ENCODE data around the gene MCHR1. TPM values are rescaled to one million over a fixed set of nuclear protein-coding genes. Genes with fewer than 3 reads are reported as not detected.

The MCHR1 gene
- 1 to 10 TPM in 1 of 2 donors, not detected in 1; 1.6 TPM for total RNA-seq
- polyA plus RNA-seq = not detected
- long read RNA-seq, donor 1 = 0 reads
- long read RNA-seq, donor 2 = 0 reads

GRCh38 chr22:40679249-40679963 lies at the start of gene MCHR1:
Gene MCHR1 (plus strand): TSS chr22:40679484. CDS start chr22:40679653, 169 bp downstream.
- no peak for DNase-seq
- 6 to 10% methylated on average over 21 of the region's 21 CpGs for WGBS, 2 donors
- intact Hi-C loops (cut with DNase I) = no loop called here
- ATAC-seq (ENCODE audit: low FRiP score) = no peak
- Histone ChIP-seq H3K27ac (ENCODE audit: low read depth in 1 of 2, low read length in 2 of 2) (no peak within 1 kb of the TSS), H3K9me3 (ENCODE audit: control insufficient read depth, low read length) (no peaks in the 10 kb centered on the region), H3K27me3 (ENCODE audit: control insufficient read depth in 1 of 2, insufficient read depth in 2 of 2, low read length in 1 of 2) (peaks cover 0 to 2% of the 10 kb centered on the region in 2 donors), H3K4me3 (ENCODE audit: low read length in 2 of 2) (no peak within 1 kb of the TSS), H3K36me3 (ENCODE audit: control insufficient read depth in 1 of 2, insufficient read depth in 2 of 2, low read length in 1 of 2) (no peaks in the 10 kb centered on the region), H3K4me1 (ENCODE audit: control insufficient read depth in 1 of 2, insufficient read depth in 2 of 2, low read length in 2 of 2) (no peaks in the 10 kb centered on the region)

- H3K36me3 ChIP-seq (ENCODE audit: control insufficient read depth in 1 of 2, insufficient read depth in 2 of 2, low read length in 1 of 2) = no peaks in the 10 kb centered on the region
- H3K27me3 ChIP-seq (ENCODE audit: control insufficient read depth in 1 of 2, insufficient read depth in 2 of 2, low read length in 1 of 2) = no peaks in the 10 kb centered on the region
- DNase-seq (no peak), ATAC-seq (ENCODE audit: low FRiP score) (no peak)
- 97 to 98% methylated on average over 2 of the region's 2 CpGs for WGBS, 2 donors
- intact Hi-C loops (cut with DNase I) = no loop called here
- peaks cover 0 to 1% of the 10 kb centered on the region in 2 donors for H3K4me1 ChIP-seq (ENCODE audit: control insufficient read depth in 1 of 2, insufficient read depth in 2 of 2, low read length in 2 of 2)
- no peaks in the 10 kb centered on the region for H3K9me3 ChIP-seq (ENCODE audit: control insufficient read depth, low read length)
- no peak overlapping the region for H3K4me3 ChIP-seq (ENCODE audit: low read length in 2 of 2)
- H3K27ac ChIP-seq (ENCODE audit: low read depth in 1 of 2, low read length in 2 of 2) = no peak overlapping the region
Measured at GRCh38 chr22:40631925-40632324, 47.4 kb upstream of the MCHR1 start.

GRCh38 chr22:40633036-40633435 lies 46.2 kb upstream of the MCHR1 start:
- H3K36me3 ChIP-seq (ENCODE audit: control insufficient read depth in 1 of 2, insufficient read depth in 2 of 2, low read length in 1 of 2) = no peaks in the 10 kb centered on the region
- H3K9me3 ChIP-seq (ENCODE audit: control insufficient read depth, low read length) = no peaks in the 10 kb centered on the region
- H3K4me3 ChIP-seq (ENCODE audit: low read length in 2 of 2) = no peak overlapping the region
- intact Hi-C loops (cut with DNase I) = no loop called here
- H3K27ac ChIP-seq (ENCODE audit: low read depth in 1 of 2, low read length in 2 of 2) = no peak overlapping the region
- ATAC-seq (ENCODE audit: low FRiP score) (no peak), DNase-seq (no peak)
- H3K4me1 ChIP-seq (ENCODE audit: control insufficient read depth in 1 of 2, insufficient read depth in 2 of 2, low read length in 2 of 2) = no peaks in the 10 kb centered on the region
- WGBS, 2 donors = 97% methylated on average over 3 of the region's 3 CpGs
- H3K27me3 ChIP-seq (ENCODE audit: control insufficient read depth in 1 of 2, insufficient read depth in 2 of 2, low read length in 1 of 2) = no peaks in the 10 kb centered on the region

GRCh38 chr22:40634119-40634903 lies 45.0 kb upstream of the MCHR1 start:
- no peaks in the 10 kb centered on the region for H3K9me3 ChIP-seq (ENCODE audit: control insufficient read depth, low read length)
- no peaks in the 10 kb centered on the region for H3K27me3 ChIP-seq (ENCODE audit: control insufficient read depth in 1 of 2, insufficient read depth in 2 of 2, low read length in 1 of 2)
- ATAC-seq (ENCODE audit: low FRiP score) (no peak), DNase-seq (no peak)
- peak overlapping the region; percentile 6 to 86 for H3K4me3 ChIP-seq (ENCODE audit: low read length in 2 of 2)
- 47 to 55% methylated on average over 11 of the region's 11 CpGs for WGBS, 2 donors
- intact Hi-C loops (cut with DNase I) = no loop called here
- no peak overlapping the region for H3K27ac ChIP-seq (ENCODE audit: low read depth in 1 of 2, low read length in 2 of 2)
- H3K36me3 ChIP-seq (ENCODE audit: control insufficient read depth in 1 of 2, insufficient read depth in 2 of 2, low read length in 1 of 2) = no peaks in the 10 kb centered on the region
- H3K4me1 ChIP-seq (ENCODE audit: control insufficient read depth in 1 of 2, insufficient read depth in 2 of 2, low read length in 2 of 2) = no peaks in the 10 kb centered on the region

- no peaks in the 10 kb centered on the region for H3K4me1 ChIP-seq (ENCODE audit: control insufficient read depth in 1 of 2, insufficient read depth in 2 of 2, low read length in 2 of 2)
- DNase-seq (peak in 1 of 2 donors; percentile 85), ATAC-seq (ENCODE audit: low FRiP score) (no peak)
- H3K27me3 ChIP-seq (ENCODE audit: control insufficient read depth in 1 of 2, insufficient read depth in 2 of 2, low read length in 1 of 2) = no peaks in the 10 kb centered on the region
- no peaks in the 10 kb centered on the region for H3K36me3 ChIP-seq (ENCODE audit: control insufficient read depth in 1 of 2, insufficient read depth in 2 of 2, low read length in 1 of 2)
- H3K9me3 ChIP-seq (ENCODE audit: control insufficient read depth, low read length) = no peaks in the 10 kb centered on the region
- H3K27ac ChIP-seq (ENCODE audit: low read depth in 1 of 2, low read length in 2 of 2) = peak overlapping the region in 1 of 2 donors; percentile 49
- peak overlapping the region; percentile 75 to 86 for H3K4me3 ChIP-seq (ENCODE audit: low read length in 2 of 2)
- intact Hi-C loops (cut with DNase I) = loop anchor here (5.0 kb wide), 4 partner anchors 33 to 1103 kb away; partner anchors contain the start of gene RPS19BP1 (in 1 of the 2)
- 1 to 4% methylated on average over 21 of the region's 21 CpGs for WGBS, 2 donors
Measured at GRCh38 chr22:40635043-40635939, 44.0 kb upstream of the MCHR1 start.

DNA sequence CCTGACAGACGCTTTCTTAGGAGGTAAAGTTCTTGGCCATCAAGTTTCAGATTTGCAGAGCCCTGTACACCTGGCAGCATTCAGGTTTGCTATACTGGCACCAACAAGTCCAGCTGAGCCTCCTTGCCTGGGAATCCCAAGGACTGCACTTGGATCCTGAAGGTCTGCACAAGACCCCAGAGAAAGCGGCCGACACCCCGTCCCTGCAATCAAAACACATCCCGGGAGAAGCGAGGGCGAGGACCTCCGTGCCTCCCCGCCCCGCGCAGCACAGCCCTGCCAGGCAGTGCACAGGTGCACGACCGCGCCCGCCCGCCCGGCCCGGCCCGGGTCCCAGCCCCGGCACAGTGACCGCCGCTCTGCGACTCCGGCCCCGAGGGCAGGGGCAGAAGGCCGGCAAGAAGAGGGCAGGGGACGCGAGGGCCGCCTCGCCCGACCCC lies 43.3 kb upstream of the MCHR1 start:
- Histone ChIP-seq H3K4me1 (ENCODE audit: control insufficient read depth in 1 of 2, insufficient read depth in 2 of 2, low read length in 2 of 2) (no peaks in the 10 kb centered on the region), H3K4me3 (ENCODE audit: low read length in 2 of 2) (peak overlapping the region; percentile 75 to 86), H3K27ac (ENCODE audit: low read depth in 1 of 2, low read length in 2 of 2) (peak overlapping the region; percentile 4 to 49), H3K27me3 (ENCODE audit: control insufficient read depth in 1 of 2, insufficient read depth in 2 of 2, low read length in 1 of 2) (no peaks in the 10 kb centered on the region), H3K36me3 (ENCODE audit: control insufficient read depth in 1 of 2, insufficient read depth in 2 of 2, low read length in 1 of 2) (no peaks in the 10 kb centered on the region), H3K9me3 (ENCODE audit: control insufficient read depth, low read length) (no peaks in the 10 kb centered on the region)
- peak; percentile 52 for ATAC-seq (ENCODE audit: low FRiP score)
- intact Hi-C loops (cut with DNase I) = loop anchor here (5.0 kb wide), 4 partner anchors 34 to 1104 kb away; partner anchors contain the start of gene RPS19BP1 (in 1 of the 2)
- whole genome bisulfite sequencing, 2 donors = 0% methylated on average over 9 to 31 of the region's 31 CpGs
- no peak for DNase-seq

- DNase-seq = peak; percentile 100
- intact Hi-C loops (cut with DNase I) = loop anchor here (5.0 kb wide), 4 partner anchors 34 to 1104 kb away; partner anchors contain the start of gene RPS19BP1 (in 1 of the 2)
- no peaks in the 10 kb centered on the region for H3K27me3 ChIP-seq (ENCODE audit: control insufficient read depth in 1 of 2, insufficient read depth in 2 of 2, low read length in 1 of 2)
- ATAC-seq (ENCODE audit: low FRiP score) = peak; percentile 98
- H3K36me3 ChIP-seq (ENCODE audit: control insufficient read depth in 1 of 2, insufficient read depth in 2 of 2, low read length in 1 of 2) = no peaks in the 10 kb centered on the region
- H3K4me3 ChIP-seq (ENCODE audit: low read length in 2 of 2) = peak within 1 kb of the TSS; percentile 79 to 86
- no peaks in the 10 kb centered on the region for H3K4me1 ChIP-seq (ENCODE audit: control insufficient read depth in 1 of 2, insufficient read depth in 2 of 2, low read length in 2 of 2)
- peak within 1 kb of the TSS; percentile 4 to 60 for H3K27ac ChIP-seq (ENCODE audit: low read depth in 1 of 2, low read length in 2 of 2)
- H3K9me3 ChIP-seq (ENCODE audit: control insufficient read depth, low read length) = no peaks in the 10 kb centered on the region
- WGBS, 2 donors = 0 to 1% methylated on average over 75 to 82 of the region's 82 CpGs
Measured at GRCh38 chr22:40636380-40637182, 42.7 kb upstream of the MCHR1 start, which contains the start of gene MRTFA. Gene MRTFA (minus strand): TSS chr22:40636719.
